ENCODE measurements around the gene MED17.

DNA sequence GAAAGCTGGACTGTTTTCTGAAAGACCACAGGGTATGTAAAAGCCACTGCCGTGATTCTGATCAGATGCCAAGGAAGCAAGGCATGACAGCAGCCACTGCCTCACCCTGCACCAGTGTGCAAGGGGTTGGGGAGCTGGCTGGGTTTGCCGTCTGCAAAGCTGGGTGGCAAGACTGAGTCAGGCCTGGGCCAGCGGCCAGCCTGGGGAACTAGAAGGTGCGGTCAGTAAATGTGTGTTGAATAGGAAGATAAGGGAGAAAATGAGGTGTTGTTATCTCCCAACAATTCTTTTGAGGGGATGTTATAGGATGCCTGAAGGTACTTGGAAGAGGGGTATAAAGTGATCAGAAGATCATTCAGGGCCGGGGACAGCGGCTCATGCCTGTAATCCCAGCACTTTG lies 58.4 kb downstream of the MED17 start:
- TF ChIP-seq ZFP3 (CRISPR knock-in tag; IDR thresholded peaks at IDR 0.05): peak; percentile 21; the same call in 1 of the 2 replicates
- no peak for TF ChIP-seq ZFP30 (CRISPR knock-in tag; IDR thresholded peaks at IDR 0.05)
- TF ChIP-seq SNAI2 (CRISPR knock-in tag; IDR thresholded peaks at IDR 0.05): no peak
- TF ChIP-seq PATZ1 (CRISPR knock-in tag; IDR thresholded peaks at IDR 0.05; ENCODE audit: borderline replicate concordance): no peak
- TF ChIP-seq GLIS3 (CRISPR knock-in tag; IDR thresholded peaks at IDR 0.05): no peak
- TF ChIP-seq ARNTL (CRISPR knock-in tag; IDR thresholded peaks at IDR 0.05; ENCODE audit: borderline replicate concordance, low read depth): no peak
- no peak for TF ChIP-seq ZNF8 (CRISPR knock-in tag; IDR thresholded peaks at IDR 0.05)
- no peak for TF ChIP-seq ZNF565 (CRISPR knock-in tag; conservative IDR thresholded peaks at IDR 0.05; ENCODE audit: low read depth)
- TF ChIP-seq PPARA (CRISPR knock-in tag; IDR thresholded peaks at IDR 0.05; ENCODE audit: borderline replicate concordance): no peak

Measured in SK-N-SH treated with all-trans-retinoic acid at 6 μM for 48 hours (cell line).